ENCODE measurements around the gene LMTK3. TPM values are rescaled to one million over a fixed set of nuclear protein-coding genes. Genes with fewer than 3 reads are reported as not detected.

Gene LMTK3
- polyA plus RNA-seq, 6 donors from 2014 or later = not detected

GRCh38 chr19:48461651-48461981 lies 50.0 kb downstream of the LMTK3 start:
- H3K9me3 Mint-ChIP-seq = no peaks in the 10 kb centered on the region
- ATAC-seq (ENCODE audit: low read depth in 2 of 2) (no peak), DNase-seq (no peak)
- no peak overlapping the region for H3K4me3 Mint-ChIP-seq
- H3K27ac Mint-ChIP-seq = no peak overlapping the region
- H3K36me3 Mint-ChIP-seq = no peaks in the 10 kb centered on the region
- no peaks in the 10 kb centered on the region for H3K27me3 Mint-ChIP-seq
- H3K4me1 Mint-ChIP-seq = peaks cover 4 to 5% (median 5%) of the 10 kb centered on the region in 3 donors

- ATAC-seq (ENCODE audit: low read depth in 2 of 2) (no peak), DNase-seq (no peak)
- no peaks in the 10 kb centered on the region for H3K27me3 Mint-ChIP-seq
- H3K27ac Mint-ChIP-seq = no peak overlapping the region
- H3K36me3 Mint-ChIP-seq = peaks cover 5 to 9% of the 10 kb centered on the region in 2 donors
- peaks cover 11 to 20% (median 16%) of the 10 kb centered on the region in 3 donors for H3K4me1 Mint-ChIP-seq
- no peaks in the 10 kb centered on the region for H3K9me3 Mint-ChIP-seq
- H3K4me3 Mint-ChIP-seq = no peak overlapping the region
These were observed 53.6 kb downstream of the LMTK3 start for GRCh38 chr19:48458016-48458415.

- Mint-ChIP-seq H3K27me3 (no peaks in the 10 kb centered on the region), H3K4me3 (no peak overlapping the region), H3K27ac (no peak overlapping the region), H3K36me3 (peaks cover 5 to 9% of the 10 kb centered on the region in 2 donors), H3K4me1 (peaks cover 11 to 25% (median 16%) of the 10 kb centered on the region in 3 donors), H3K9me3 (no peaks in the 10 kb centered on the region)
- DNase-seq (no peak), ATAC-seq (ENCODE audit: low read depth in 2 of 2) (no peak)
These were observed 54.8 kb downstream of the LMTK3 start for GRCh38 chr19:48456864-48457263.

- Mint-ChIP-seq H3K27ac (peak overlapping the region in 1 of 6 donors; percentile 84), H3K9me3 (no peaks in the 10 kb centered on the region), H3K4me1 (peaks cover 11 to 25% (median 16%) of the 10 kb centered on the region in 3 donors), H3K4me3 (no peak overlapping the region), H3K36me3 (peaks cover 5 to 9% of the 10 kb centered on the region in 2 donors), H3K27me3 (no peaks in the 10 kb centered on the region)
- no peak for DNase-seq
- ATAC-seq (ENCODE audit: low read depth in 2 of 2) = peak in 1 of 2 donors; percentile 18
These were observed 55.6 kb downstream of the LMTK3 start for GRCh38 chr19:48455908-48456562.

GRCh38 chr19:48455171-48455907 lies 56.3 kb downstream of the LMTK3 start, which contains the start of gene KCNJ14:
KCNJ14 (plus strand) TSS chr19:48455574; CDS start chr19:48461725, 6,151 bp downstream.
- Mint-ChIP-seq H3K27ac (peak within 1 kb of the TSS in 4 of 6 donors; percentile 20 to 84 (median 38)), H3K9me3 (no peaks in the 10 kb centered on the region), H3K4me1 (peaks cover 11 to 25% (median 16%) of the 10 kb centered on the region in 3 donors), H3K27me3 (no peaks in the 10 kb centered on the region), H3K4me3 (peak within 1 kb of the TSS in 1 of 8 donors; percentile 20), H3K36me3 (peaks cover 5 to 9% of the 10 kb centered on the region in 2 donors)
- DNase-seq = no peak
- ATAC-seq (ENCODE audit: low read depth in 2 of 2) = no peak

GRCh38 chr19:48454150-48454730 lies 57.4 kb downstream of the LMTK3 start:
- H3K27ac Mint-ChIP-seq = peak overlapping the region in 1 of 6 donors; percentile 48
- no peak overlapping the region for H3K4me3 Mint-ChIP-seq
- DNase-seq (no peak), ATAC-seq (ENCODE audit: low read depth in 2 of 2) (no peak)
- H3K36me3 Mint-ChIP-seq = peaks cover 5 to 10% of the 10 kb centered on the region in 2 donors
- no peaks in the 10 kb centered on the region for H3K27me3 Mint-ChIP-seq
- H3K4me1 Mint-ChIP-seq = peaks cover 11 to 25% (median 16%) of the 10 kb centered on the region in 3 donors
- no peaks in the 10 kb centered on the region for H3K9me3 Mint-ChIP-seq

- no peak overlapping the region for H3K27ac Mint-ChIP-seq
- no peak for DNase-seq
- no peak for ATAC-seq (ENCODE audit: low read depth in 2 of 2)
- H3K4me3 Mint-ChIP-seq = no peak overlapping the region
- H3K9me3 Mint-ChIP-seq = no peaks in the 10 kb centered on the region
- peaks cover 20 to 36% (median 24%) of the 10 kb centered on the region in 3 donors for H3K4me1 Mint-ChIP-seq
- no peaks in the 10 kb centered on the region for H3K27me3 Mint-ChIP-seq
- peaks cover 9 to 23% of the 10 kb centered on the region in 2 donors for H3K36me3 Mint-ChIP-seq
These were observed 59.1 kb downstream of the LMTK3 start for GRCh38 chr19:48452289-48453190.

- DNase-seq = no peak
- ATAC-seq (ENCODE audit: low read depth in 2 of 2) = no peak
- H3K4me3 Mint-ChIP-seq = peak overlapping the region in 1 of 8 donors; percentile 38
- no peak overlapping the region for H3K27ac Mint-ChIP-seq
- H3K27me3 Mint-ChIP-seq = no peaks in the 10 kb centered on the region
- peaks cover 9 to 23% of the 10 kb centered on the region in 2 donors for H3K36me3 Mint-ChIP-seq
- peaks cover 20 to 38% (median 27%) of the 10 kb centered on the region in 3 donors for H3K4me1 Mint-ChIP-seq
- H3K9me3 Mint-ChIP-seq = no peaks in the 10 kb centered on the region
These were observed 60.0 kb downstream of the LMTK3 start for GRCh38 chr19:48451624-48452023.

- Mint-ChIP-seq H3K36me3 (peaks cover 9 to 23% of the 10 kb centered on the region in 2 donors), H3K9me3 (no peaks in the 10 kb centered on the region), H3K27ac (no peak overlapping the region), H3K4me1 (peaks cover 20 to 41% (median 33%) of the 10 kb centered on the region in 3 donors), H3K27me3 (no peaks in the 10 kb centered on the region), H3K4me3 (no peak overlapping the region)
- ATAC-seq (ENCODE audit: low read depth in 2 of 2) = no peak
- no peak for DNase-seq
These were observed 60.8 kb downstream of the LMTK3 start for GRCh38 chr19:48450863-48451262.

- Mint-ChIP-seq H3K9me3 (no peaks in the 10 kb centered on the region), H3K27ac (no peak overlapping the region), H3K27me3 (no peaks in the 10 kb centered on the region), H3K36me3 (peaks cover 9 to 23% of the 10 kb centered on the region in 2 donors), H3K4me1 (peaks cover 23 to 37% (median 37%) of the 10 kb centered on the region in 3 donors), H3K4me3 (no peak overlapping the region)
- DNase-seq (no peak), ATAC-seq (ENCODE audit: low read depth in 2 of 2) (no peak)
These were observed 61.2 kb downstream of the LMTK3 start for GRCh38 chr19:48450441-48450840.

GRCh38 chr19:48448563-48448962 lies 63.1 kb downstream of the LMTK3 start:
- ATAC-seq (ENCODE audit: low read depth in 2 of 2) (no peak), DNase-seq (no peak)
- Mint-ChIP-seq H3K9me3 (no peaks in the 10 kb centered on the region), H3K27me3 (peaks cover 0 to 9% (median 8%) of the 10 kb centered on the region in 3 donors), H3K36me3 (peaks cover 4 to 20% of the 10 kb centered on the region in 2 donors), H3K27ac (peak overlapping the region in 2 of 6 donors; percentile 71 to 75), H3K4me3 (peak overlapping the region in 2 of 8 donors; percentile 71 to 75), H3K4me1 (peaks cover 25 to 40% (median 39%) of the 10 kb centered on the region in 3 donors)

GRCh38 chr19:48446579-48446978 lies 65.1 kb downstream of the LMTK3 start:
- ATAC-seq (ENCODE audit: low read depth in 2 of 2) (no peak), DNase-seq (no peak)
- Mint-ChIP-seq H3K4me1 (peaks cover 33 to 44% (median 37%) of the 10 kb centered on the region in 3 donors), H3K27ac (peak overlapping the region in 4 of 6 donors; percentile 97 to 99 (median 99)), H3K36me3 (peaks cover 4 to 20% of the 10 kb centered on the region in 2 donors), H3K4me3 (peak overlapping the region; percentile 95 to 99 (median 99)), H3K27me3 (peaks cover 6 to 17% (median 17%) of the 10 kb centered on the region in 3 donors), H3K9me3 (no peaks in the 10 kb centered on the region)

Data from naive B cell (primary cell).